ENCODE results near the gene FYCO1.

Gene FYCO1

GRCh38 chr3:45911511-45912226, 84.0 kb downstream of the FYCO1 start:
- no peak for DNase-seq

GRCh38 chr3:45910892-45911291, 84.7 kb downstream of the FYCO1 start:
- DNase-seq: no peak

GRCh38 chr3:45909542-45909941, 86.1 kb downstream of the FYCO1 start:
- DNase-seq: no peak

- no peak for DNase-seq
These were observed 86.9 kb downstream of the FYCO1 start for GRCh38 chr3:45908761-45909160.

DNA sequence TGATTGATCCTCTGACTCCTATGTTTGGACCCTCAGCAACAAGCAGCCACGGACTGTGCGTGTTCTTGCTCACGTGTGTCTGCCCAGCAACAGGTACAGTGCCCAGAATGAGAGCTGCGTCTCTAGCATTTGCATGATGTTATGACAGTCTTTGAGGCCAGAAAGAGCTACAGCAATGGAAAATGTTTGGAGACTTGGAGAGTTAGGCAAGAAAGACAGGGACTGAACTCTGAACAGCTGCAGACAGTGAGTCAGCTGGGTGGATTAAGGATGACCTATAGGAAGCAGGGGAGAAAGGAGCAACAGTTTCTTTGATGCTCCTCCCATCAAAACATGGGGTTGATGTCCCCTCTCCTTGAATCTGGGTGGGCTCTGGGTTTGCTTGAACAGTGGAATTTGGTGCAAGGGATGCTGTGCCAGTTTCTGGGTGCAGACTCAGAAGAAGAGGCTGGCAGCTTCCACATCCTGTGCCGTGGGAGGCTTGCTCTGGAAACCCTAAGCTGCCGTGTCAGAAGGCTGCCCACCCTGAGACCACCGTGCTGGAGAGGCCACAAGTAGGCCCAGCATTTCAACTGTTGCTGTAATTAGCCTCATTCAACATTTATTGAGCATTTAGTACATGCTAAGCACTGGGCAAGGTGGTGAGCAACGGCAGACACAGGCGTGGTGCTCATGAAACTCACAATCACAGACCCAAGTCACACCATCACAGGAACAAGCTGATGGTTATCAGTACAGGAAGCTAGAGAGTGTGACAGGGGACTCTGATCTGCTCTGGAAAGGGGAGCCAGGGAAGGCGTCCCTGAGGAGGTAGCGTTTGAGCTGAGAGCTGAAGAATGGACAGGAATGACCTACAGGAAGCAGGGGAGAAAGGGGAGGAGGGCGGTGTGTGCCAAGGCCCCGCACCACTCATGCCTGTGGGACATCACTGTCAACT, 87.6 kb downstream of the FYCO1 start:
- no peak for DNase-seq

GRCh38 chr3:45906681-45907407, 88.8 kb downstream of the FYCO1 start:
- no peak for DNase-seq

GRCh38 chr3:45905755-45906154, 89.9 kb downstream of the FYCO1 start:
- DNase-seq: no peak

GRCh38 chr3:45904931-45905330, 90.7 kb downstream of the FYCO1 start:
- no peak for DNase-seq

- no peak for DNase-seq
These were observed 98.7 kb downstream of the FYCO1 start for GRCh38 chr3:45896956-45897355.

DNA sequence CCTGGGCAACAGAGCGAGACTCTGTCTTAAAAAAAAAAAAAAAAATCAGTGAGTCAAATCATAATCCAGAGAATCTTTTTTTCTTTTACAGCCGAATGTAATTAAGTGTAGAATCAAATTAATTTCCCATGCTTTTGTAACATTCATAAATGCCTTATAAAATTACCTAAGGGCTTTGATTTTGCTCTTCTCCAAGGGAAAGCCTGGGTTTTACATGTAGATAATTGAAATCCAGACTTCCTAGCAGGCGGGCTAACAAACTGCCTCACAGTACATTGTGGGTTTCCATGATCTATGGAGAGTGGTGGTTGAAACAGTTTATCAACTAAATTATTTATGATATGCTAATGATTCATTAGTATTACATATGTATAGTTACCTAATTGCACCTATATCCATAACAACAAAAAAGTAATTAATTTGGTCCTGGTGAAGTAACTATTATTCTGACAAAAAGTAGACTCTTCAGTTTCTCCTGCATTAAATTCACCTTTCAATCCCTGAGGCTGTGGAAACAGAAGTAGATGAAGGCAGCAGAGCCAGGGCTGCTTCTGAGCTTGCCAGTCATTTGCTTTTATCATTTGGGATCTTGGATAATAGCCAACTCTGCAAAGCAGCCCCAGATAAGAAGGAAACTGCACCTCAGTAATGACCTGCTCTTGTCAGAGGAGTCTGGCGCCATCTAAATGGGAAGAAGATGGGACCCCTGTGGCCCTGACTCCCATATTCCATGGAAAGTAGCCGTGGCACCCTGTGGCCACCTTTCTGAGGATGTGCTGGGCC, 99.7 kb downstream of the FYCO1 start:
- no peak for DNase-seq

- DNase-seq: no peak
These were observed 101.6 kb downstream of the FYCO1 start for GRCh38 chr3:45894015-45894414.

GRCh38 chr3:45892161-45892560, 103.5 kb downstream of the FYCO1 start:
- DNase-seq: no peak

DNA sequence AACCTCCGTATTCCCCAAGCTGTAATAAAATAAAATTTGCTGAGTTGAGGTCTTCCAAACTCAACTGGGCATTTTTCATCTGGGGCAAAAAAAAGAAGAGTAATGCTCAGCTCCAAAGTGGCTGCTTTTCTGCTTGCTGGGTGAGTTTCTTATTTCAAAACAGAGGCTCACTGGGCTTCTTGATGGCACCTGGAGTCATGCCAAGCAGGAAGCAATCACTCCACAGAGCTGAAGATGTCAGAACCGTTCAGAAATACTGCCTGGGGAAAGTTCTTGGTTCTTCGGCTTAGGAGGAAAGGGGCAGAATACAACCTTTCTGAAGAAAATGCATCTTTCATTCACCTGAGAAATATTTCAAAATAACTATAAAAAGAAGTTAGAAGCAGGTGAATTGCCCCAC, 105.2 kb downstream of the FYCO1 start:
- DNase-seq: no peak

- no peak for DNase-seq
These were observed 106.3 kb downstream of the FYCO1 start for GRCh38 chr3:45889337-45889736.

DNA sequence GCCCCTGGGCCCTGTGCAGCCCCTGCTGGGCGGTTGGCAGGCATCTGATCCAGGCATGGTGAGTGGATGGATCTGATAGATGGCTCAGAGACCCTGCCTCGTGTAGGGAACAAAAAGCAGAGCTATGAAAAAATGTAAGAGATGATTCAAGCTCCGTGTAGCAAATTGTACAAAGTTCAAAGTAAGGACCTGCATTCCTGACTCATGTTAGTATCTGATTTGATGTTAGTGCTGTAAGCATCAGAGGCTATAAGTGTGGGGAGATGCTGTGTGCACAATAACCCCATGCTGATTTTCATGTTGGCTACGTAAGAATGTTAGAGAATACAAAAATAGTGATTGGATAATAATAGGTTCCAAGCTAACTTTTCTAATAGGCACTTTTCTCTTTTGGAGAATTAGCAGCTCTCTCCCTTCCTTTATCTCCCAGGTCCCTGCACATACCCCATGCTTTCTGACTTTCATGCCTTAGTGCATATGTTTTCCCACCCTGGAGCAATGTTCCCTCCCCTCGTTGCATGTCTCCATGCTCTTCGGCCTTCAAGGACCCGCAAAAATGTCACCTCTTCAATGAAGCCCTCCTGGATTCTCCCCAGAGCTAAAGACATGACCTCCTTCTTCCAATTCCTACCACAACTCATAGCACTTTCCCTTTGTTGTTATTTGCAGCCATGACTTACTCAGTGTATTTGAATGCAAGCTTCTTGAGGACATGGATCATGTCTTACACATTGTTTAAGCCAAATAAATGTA, 107.7 kb downstream of the FYCO1 start:
- no peak for DNase-seq

GRCh38 chr3:45887285-45887684, 108.3 kb downstream of the FYCO1 start:
- DNase-seq: no peak

DNA sequence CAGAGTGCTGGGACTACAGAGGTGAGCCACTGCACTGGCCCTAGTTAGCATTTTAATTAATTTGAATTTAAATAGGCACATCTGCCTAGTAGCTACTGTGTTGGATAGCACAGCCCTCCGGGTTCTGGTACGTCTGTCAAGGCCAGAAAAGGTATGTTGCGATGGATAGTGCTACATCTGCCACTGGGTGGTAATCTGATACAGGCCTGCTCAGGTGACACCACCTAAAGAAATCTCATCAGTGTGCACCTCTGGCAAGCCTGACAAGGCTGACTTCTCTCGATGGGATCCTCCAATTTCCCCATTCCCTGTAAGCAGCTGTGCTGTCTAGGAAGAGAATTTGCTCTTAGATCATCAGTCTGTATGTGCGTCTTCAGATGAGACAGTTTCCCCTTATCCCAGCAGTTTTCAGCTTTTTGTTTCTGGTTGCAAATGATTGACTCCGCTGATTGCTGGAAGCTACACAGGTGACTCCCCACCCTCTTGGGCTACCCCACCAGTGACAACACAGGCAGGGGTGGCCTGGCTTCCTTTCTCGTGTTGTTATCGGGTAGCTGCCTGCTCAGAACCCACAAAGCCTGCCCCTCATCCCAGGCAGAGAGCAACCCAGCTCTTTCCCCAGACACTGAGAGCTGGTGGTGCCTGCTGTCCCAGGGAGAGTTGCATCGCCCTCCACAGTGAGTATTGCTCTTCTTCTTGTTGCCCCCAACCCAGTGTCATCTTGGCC, 109.5 kb downstream of the FYCO1 start, which contains the start of gene CCR9:
CCR9 (plus strand) TSS at position 565 of the 727 bp plus-strand sequence. CDS start 8,391 bp downstream, outside the sequence.
- DNase-seq: no peak

- no peak for DNase-seq
These were observed 111.0 kb downstream of the FYCO1 start for GRCh38 chr3:45884368-45885201.

DNA sequence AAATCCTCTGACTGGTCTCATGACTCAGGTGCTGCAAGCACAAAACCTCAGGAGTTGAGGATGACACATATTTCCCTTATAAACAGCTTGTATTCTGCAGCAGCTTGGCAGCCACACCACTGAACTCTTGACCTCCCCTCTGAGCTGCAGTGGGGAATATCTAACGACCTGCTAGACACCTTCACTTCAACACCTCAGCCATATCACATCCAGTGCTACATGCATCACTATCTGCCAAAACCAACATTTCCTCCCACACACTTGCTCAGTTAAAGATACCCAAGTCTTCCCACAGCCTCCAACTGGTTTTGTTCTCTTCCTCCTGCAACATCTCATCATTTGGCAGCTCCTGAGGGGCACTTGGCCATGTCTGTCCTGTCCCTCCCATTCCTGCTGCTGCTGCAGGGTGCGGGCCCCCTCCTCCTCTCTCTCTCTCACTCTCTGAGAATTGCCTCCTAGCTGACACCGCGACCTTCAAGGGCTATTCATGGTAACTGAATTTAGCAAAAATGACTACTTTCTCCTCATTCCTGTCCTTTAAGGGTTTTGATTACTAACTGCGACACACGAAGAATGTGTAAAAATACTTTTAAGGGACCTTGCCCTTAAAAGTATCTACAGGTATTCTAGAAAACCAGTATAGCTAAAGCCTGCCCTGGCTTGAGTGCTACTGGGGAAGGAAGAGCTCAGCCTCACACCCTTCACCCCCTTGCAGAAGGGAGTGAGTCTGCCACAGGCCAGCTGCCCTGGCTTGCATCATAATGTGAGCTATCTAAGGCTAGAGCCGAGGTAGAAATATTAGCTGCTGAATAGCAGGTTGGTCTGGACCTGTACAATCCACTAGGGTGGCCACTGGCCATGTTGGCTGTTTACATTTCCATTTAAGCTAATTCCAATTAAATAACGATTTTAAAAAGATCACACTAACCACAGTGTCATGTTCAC, 114.3 kb downstream of the FYCO1 start:
- DNase-seq: peak; percentile 40
